Measurements from ENCODE around the gene EGLN1. TPM values are rescaled to one million over a fixed set of nuclear protein-coding genes. Genes with fewer than 3 reads are reported as not detected.
"Not testable (repeated sequence)": the region's sequence is repeated elsewhere in the genome, so short reads cannot be mapped to it uniquely, and the experiment has no call there.

The EGLN1 gene
- total RNA-seq, 1 experiment from 2014 or later = 43.5 TPM

DNA sequence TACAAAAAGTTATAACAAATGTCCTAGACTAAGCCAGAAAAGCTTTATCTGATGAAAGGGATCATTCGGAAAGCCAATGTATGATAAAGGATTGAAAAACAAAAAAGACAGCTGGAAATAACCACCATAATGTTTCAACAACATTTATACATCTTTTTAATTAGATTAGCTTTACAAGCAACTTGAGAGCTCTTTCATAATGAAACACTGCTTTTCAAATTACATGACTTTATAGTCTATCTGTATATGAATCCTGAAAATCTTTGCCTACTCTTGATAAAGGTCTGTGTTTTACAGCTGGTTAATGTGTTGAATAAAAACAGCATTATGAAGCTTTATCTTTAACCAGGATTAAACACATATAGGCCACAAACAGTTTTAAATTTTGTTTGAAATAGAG is 58.5 kb downstream of the EGLN1 start:
- DNase-seq (ENCODE audit: low read depth) = no peak

DNA sequence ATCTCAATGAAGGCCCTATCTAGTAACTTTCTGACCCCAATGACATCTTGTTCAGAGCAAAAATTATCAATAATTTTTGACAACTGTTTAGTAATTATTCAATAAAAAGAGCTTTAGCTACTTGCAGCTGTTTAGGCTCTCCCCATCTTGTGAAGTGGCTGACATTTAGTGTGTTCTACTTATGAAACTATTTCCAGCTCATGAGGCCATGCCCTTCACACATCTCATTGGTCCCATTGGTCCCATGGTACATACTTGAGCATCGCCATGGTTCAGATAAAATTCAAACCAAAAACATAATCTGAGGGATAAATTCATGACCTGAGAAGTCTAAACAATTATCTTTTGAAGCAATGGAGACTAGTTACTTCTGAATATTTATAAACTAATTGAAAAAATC is 59.8 kb downstream of the EGLN1 start:
- DNase-seq (ENCODE audit: low read depth) = no peak

DNA sequence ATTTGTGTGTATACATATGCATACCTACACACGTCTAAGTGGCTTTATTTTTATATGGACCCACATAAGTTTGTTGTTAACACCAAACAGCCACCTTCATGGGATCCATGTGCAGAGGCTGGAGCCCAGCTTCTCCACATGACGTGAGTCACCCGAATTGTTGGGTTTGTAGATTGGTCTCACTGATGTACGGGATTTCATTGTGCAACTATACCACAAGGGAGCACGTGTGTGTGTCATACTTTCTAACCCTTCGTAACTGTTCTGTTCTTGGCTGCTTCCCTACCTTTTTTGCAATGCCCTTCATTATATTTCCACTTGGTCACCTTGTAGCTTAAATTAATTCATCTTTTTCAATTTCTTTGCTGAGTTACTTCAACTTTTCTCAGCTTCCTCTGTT is 63.0 kb downstream of the EGLN1 start:
- peak; percentile 78 for DNase-seq (ENCODE audit: low read depth)

DNA sequence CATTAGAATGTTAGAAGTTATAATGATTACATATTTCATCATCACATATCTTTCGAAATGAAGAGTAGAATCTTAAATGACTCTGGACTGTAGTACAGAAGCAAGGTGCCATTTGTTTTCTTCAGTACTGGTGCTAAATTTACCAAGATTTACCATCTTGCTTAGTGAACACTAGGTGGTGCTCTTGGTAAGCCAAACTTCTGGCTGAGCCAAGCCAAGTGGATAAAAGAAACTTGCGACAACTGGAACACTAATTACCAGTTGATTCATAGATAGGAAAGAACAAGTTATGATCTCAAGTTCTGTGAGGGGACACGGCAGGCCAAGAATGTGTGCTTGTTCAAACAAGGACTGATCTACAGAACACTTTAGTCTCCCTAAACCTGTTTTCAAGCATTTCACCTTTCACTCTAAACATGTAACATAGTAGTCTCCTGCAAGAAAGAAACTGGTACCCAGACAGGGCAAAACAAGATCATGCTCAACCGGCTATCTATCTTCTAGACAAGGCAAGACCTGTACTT is 64.2 kb downstream of the EGLN1 start:
- DNase-seq (ENCODE audit: low read depth) = peak; percentile 71

DNA sequence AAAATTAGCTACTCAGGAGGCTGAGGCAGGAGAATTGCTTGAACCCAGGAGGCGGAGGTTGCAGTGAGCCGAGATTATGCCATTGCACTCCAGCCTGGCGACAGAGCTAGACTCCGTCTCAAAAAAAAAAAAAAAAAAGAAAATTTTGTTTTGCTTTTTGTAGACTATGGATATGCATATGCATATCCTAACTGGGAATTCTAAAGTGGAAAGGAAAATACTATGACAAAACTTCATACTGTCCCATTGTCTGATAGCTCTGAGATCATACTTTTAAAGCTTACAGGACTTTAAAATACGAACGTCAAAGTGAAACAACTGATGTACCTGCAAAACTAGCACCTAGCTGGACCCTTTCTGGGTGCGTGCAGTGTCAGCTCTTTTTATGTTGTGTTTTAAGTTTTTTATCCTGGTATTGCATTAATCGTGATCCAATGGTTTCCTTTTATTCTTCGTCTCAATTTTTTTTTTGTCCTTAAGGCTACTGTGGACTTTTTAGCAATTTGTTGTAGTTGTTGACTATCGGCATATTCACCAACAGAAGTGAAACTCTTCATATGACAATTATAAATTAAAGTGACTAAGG is 64.8 kb downstream of the EGLN1 start:
- no peak for DNase-seq (ENCODE audit: low read depth)

DNA sequence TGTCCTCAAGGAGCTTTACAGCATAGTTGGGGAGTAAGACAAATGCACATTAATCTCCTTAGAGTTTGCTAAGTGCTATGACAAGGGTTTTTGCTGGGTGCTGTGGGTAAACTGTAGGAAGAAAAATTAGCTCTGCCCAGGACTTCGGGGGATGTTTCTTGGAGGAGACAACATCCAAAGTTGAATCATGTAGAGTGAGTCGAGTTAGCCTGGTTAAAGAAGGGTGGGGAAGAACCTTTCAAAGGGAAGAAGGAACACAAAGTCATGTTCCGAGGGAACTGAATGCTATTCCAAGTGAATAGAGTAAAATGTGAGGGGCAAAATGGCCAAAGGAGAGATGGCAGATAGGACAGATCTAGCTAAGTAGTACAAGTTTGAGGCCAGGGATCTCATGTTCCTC is 66.9 kb downstream of the EGLN1 start:
- DNase-seq (ENCODE audit: low read depth) = no peak

DNA sequence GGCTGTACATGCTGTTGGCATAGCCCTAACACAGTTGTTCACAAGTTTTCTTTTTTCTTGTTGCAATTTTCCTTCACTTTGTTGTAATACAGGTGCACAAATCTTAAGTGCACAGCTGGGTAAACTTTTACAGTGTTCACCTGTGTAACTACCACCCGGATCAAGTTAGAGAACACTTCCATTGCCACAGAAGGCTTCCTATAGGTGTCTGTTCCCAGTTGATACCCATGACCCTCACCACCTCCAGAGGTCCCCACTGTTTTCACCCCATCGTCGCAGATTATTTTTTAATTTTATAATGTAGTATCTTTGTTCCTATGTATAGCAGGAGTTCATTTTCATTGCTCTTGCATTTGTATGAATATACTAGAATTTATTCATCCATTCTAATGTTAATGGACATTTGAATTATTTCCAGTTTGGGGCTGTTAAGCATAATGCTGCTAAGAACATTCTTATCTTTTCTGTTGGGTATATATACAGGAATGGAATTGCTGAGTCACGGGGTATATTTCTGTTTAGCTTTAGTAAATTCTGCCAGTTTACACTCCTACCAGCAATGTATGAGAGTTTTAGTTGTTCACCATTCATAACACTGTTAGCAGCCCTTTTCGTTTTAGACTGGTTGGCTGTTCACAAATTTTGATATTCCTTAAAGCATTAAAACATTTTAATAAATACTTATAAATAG is 67.6 kb downstream of the EGLN1 start:
- no peak for DNase-seq (ENCODE audit: low read depth)

DNA sequence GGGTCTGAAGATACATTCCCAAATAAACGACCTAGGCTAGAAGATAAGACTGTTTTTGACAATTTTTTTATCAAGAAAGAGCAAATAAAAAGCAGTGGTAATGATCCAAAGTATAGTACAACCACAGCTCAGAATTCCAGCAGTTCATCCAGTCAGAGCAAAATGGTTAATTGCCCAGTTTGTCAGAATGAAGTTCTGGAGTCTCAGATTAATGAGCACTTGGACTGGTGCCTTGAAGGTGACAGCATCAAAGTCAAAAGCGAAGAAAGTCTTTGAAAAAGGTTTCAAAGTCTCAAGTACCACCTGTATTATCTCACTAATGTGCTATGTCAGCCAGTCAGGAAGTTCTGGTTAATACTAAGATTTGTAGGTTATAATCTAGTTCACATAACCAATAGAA is 69.0 kb downstream of the EGLN1 start:
- no peak for DNase-seq (ENCODE audit: low read depth)

DNA sequence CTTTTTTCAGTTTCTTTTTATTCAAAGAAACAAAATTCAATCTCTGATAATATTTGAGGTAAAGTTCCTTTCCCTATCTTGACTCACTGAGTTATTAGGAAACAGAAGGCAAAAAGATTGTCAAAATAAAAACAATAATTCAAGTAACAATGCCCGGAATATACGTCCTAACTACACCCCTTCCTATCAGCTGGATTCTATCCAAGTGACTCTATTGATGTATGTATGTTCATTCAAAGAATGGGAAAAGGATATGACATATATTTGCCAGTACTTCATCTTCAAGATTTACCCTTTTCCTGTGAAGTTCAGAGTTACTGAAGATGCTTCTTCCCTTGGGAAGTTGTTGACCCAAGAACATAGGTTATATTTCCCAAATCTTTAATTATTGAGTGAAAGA is 70.3 kb downstream of the EGLN1 start:
- no peak for DNase-seq (ENCODE audit: low read depth)

DNA sequence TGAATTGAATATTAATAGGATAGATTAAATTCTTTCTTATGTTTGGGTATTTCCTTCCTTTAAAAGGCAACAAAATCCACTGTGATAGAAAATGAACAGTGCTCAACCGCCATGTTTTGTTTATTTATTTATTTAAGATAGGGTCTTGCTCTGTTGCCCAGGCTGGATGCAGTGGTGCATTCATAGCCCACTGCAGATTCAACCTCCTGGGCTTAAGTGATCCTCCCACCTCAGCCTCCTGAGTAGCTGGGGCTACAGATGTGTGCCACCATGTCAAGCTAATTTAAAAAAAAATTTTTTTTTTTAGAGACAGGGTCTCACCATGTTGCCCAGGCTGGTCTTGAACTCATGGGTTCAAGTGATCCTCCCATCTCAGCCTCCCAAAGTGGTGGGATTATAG is 73.2 kb downstream of the EGLN1 start:
- not testable (repeated sequence) for DNase-seq (ENCODE audit: low read depth)

DNA sequence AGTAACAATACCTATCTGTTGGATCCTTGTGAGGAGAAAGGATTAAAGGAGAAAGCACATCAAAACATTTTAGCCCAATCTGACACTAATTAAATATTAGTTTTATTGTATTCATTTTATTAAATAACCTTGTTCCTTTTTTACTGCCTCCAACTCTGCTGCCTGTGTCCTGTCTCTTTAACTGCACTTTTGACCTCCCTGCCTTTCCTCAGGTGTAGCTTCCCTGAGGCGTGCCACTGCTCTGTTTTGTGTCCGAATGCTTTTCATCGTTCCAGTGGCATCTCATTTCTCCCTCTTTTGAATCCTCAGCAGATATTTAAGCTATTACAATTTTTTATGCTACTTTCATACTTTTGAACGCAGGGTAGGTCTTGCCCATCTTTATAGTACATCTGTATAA is 73.6 kb downstream of the EGLN1 start:
- DNase-seq (ENCODE audit: low read depth) = no peak

DNA sequence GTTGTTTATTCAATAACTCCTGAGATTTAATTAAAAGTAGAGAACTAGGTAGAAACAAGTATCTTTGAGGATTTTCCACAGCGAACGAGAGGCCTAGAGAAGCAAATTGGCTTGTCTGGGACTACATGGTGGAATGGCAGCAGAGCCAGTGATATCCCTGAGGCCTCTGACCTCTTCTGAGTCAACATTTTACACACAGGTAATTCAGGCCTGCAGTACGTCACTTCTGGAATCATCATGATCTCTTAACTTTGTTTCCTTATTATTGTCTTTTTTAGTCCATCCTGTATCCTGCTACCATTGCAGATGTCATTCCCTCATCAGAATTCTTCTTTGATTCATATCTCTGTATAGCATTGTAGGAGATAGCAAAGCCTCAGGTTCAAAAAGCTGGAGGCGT is 74.1 kb downstream of the EGLN1 start:
- no peak for DNase-seq (ENCODE audit: low read depth)

DNA sequence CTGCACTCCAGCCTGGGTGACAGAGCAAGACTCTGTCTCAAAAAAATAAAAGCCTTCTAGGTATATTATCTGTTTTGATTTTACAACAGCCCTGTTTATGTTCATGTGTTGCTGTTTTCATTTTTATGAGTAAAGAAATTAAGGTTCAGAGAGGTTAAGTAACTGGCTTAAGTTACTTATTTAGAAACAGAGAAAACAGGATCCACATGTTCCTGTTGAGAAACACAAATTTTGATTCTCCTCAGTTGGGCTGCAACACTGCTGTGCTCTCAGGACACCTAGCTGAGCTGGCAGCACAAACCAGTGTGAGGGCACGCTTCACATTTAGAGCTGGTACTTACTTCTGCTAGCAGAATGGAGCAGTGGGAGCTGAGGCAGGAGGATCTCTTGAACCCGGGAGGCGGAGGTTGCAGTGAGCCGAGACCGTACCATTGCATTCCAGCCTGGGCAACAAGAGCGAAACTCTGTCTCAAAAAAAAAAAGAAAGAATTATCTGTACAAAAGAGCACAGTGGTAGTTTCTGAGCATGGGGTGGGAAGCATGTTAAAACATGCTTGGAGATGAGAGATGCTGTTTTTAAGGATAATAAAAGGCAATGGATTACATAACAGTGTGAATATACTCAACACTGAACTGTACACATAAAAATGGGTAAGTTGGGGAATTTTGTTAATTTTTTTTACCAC is 81.6 kb downstream of the EGLN1 start:
- DNase-seq (ENCODE audit: low read depth) = no peak

DNA sequence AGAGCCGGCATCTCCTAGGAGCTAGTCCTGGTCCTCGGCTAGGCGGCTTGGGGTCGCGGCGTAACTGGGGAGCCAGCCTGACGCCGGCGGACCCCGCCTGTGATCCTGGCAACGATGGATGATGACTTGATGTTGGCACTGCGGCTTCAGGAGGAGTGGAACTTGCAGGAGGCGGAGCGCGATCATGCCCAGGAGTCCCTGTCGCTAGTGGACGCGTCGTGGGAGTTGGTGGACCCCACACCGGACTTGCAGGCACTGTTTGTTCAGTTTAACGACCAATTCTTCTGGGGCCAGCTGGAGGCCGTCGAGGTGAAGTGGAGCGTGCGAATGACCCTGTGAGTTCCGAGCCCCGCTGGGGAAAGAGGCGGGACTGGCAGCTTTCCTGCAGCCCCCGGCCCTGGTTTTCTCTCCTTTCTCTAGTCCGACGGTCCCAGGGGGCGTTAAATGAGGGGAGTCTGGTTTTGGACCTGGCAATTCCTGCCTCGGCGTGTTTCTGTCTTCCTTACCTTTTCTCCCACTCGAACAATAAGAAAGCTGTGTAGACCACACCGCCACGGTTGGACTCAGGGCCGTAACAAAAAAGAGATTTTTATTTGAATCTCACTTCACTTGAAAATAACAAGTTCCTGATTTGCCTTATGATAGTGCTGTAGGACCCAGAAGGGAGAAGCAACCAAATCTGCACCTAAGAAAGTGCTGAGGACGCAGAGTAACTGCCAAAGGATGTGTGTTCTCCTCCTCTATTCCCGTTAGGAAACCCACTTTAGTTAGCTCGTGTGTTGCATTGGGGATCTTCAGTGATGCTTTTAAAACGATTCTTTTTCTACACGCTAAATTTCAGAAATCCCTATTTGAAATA is 83.6 kb downstream of the EGLN1 start, which contains the start of gene SPRTN:
Gene SPRTN, plus strand, starts transcription at position 24 of the 859 bp plus-strand sequence. Its CDS starts 91 bp downstream, at position 115.
- DNase-seq (ENCODE audit: low read depth) = no peak

DNA sequence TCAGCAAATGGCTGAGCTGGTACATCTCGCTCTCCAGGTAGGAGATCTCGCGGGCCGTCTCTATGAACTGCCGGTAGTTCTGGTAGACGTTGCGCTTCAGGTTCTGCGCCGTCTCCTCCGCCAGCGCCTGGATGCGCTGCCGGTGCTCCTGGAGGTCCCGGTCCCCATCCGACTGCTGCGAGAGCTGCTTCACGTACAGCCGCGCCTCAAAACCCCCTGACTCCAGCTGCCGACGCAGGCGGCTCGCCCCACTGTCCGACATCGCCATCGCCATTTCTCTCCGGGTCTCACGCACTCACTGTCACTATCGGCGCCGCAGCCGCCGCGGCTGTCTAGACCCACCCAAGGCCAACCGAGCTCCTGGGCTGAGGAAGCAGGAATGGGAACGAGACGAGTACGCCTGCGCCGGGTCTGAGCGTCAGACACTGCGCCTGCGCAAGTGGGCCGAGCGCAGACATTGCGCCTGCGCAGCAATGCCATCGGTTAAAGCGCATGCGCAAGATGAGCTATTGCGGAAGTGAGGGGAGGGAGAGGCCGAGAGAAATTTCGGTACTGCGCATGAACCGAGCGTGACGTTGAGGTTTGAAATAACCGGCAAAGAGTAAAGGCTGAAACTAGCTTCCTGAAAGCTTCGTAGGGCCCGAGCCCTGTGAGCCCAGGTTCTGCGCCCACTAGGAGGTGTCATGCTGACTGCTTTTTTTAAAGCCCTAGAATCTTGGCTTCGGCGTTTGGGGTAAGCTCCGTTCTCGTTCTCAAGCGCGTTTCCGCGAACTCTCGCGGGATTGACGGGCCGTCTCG is 84.4 kb downstream of the EGLN1 start, which contains the start of gene EXOC8:
Gene EXOC8, minus strand, starts transcription at position 381 of the 798 bp plus-strand sequence. Its CDS starts 107 bp downstream, at position 274.
- DNase-seq (ENCODE audit: low read depth) = peak; percentile 96

DNA sequence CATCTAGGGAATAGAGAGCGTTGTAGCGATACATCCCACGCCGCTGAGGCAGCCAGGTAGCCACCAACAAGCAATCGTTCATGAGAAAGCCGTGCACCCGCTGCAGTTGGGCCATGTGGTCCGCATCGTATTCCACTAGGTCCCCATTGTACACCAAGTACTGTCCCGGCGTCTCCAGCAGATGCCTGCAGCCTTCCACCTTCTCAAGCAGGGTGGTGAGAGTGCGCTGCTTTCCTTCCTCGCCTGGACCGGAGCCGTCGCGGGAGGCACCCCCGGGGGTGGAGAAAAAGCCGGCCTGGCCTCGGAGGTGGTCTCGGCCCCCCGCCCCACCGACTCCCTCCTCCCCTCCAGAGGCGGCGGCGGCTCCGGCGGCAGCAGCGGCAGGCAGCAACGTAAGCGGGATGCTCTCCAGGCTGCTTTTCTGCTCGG is 85.0 kb downstream of the EGLN1 start:
- peak; percentile 19 for DNase-seq (ENCODE audit: low read depth)

DNA sequence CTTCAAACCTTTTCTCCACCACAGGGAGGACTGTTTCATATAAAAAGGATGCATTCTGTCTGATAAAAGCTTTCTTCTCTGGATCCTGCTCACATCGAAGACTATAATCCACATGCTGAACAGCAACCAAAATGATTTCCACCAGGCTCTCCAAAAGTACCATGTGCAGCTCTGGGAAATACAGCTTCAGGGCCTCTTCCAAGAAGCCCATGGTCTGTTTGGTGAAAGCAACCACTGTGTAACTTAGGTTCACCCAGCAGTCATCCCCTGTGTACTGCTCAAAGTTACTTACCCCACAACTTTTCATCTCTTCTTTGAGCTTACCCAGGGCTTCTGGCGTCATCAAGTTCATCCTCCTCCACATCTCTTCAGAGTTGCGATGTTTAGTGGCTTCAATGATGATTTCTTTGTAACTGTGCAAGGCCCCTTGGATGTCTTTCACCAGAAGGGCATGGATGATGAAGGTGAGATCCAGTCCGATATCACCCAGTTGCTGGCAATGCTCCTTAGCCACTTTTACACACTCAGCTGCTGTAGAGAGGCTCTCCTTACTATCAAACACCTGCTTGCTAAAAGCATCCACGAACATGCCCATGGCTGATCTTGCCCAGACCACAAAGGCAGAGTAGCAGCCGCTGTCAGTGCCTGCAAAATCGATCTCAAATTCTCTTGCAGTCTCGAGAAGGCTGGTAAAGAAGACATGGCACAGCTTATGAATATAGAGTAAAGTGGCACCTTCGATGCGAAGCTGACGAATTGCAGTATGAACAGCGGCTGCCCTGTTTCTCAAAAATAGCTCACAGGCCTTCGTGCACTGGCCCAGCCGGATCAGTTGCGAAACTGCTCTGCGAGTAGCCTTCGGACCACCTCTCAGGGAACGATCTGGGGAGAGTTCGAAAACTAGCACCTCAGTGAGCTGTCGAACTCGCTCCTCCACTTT is 86.2 kb downstream of the EGLN1 start:
- no peak for DNase-seq (ENCODE audit: low read depth)

DNA sequence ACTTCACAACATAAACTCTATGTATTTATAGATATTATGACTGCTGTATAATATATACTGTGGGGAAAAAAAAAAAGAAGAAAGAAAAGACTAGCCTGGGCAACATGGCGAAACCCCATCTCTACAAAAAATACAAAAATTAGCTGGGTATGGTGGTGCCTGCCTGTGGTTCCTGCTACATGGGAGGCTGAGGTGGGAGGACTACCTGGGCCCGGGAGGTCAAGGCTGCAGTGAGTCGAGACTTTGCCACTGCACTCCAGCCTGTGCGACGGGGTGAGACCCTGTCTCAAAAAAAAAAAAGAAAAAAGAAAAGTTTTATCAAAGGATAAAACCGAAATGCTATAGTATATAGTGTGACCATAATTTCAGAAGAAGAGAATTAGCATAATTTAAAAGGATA is 87.1 kb downstream of the EGLN1 start:
- no peak for DNase-seq (ENCODE audit: low read depth)

DNA sequence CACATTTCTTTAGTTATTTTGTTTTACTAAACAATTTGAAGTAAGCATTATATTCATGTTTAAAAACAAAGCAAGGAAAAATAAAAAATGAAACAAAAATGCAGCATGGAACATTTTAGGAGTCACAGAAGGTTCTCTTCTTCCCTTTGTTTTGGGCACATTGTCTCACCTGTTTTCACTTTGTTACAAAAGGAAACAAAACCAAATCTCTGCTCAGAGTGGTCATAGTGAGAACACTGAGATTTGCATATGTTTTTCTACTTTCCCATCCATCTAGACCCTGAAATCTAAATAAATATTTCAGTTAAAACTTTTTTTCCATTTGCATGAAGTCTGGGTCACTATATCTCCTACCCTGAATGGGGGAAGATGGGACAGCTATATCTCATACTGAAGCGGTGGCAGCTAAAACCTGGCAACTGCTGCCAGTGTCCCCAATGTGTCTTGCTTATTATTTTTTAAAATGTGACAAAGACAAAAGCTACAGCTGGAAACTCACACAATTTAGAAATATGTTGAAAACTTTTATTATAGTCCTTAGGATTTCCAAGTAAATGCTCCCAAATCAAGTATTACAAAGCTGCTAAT is 87.9 kb downstream of the EGLN1 start:
- DNase-seq (ENCODE audit: low read depth) = no peak

Measured in M059J (cell line).